ENCODE data around the gene BNIP3. TPM values are rescaled to one million over a fixed set of nuclear protein-coding genes. Genes with fewer than 3 reads are reported as not detected.
"Not testable (repeated sequence)": the region's sequence is repeated elsewhere in the genome, so short reads cannot be mapped to it uniquely, and the experiment has no call there.

Gene BNIP3
- total and polyA plus RNA-seq, 2 experiments from 2014 or later, result 82.4 to 112 TPM

DNA sequence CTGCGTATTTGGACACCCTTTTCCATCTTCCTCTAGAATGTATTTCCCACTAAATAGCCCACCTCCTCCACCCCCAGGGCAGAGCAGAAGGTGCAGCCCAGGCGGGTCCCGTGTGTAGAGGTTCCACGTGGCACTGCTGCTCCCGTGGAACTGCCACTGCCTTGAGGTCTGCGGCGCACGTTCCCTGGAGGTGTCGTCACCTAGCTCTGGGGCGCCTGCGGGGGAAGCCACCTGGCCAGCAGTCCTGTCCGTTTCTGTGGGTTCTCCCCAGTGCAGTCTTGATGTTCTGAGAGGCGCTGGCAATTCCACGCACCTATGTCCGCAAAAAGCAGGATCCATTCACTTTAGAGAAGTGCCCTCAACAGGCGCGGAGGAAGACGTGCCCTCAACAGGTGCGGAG is 21.9 kb downstream of the BNIP3 start:
- Histone ChIP-seq H3K4me2 (no peak overlapping the region), H2AFZ (no peak overlapping the region), H3K36me3 (replicated peaks; ENCODE audit: insufficient read depth, low read depth) (no peaks in the 10 kb centered on the region), H3K9me3 (ENCODE audit: low read depth) (no peaks in the 10 kb centered on the region), H3K79me2 (no peaks in the 10 kb centered on the region), H4K20me1 (ENCODE audit: insufficient read depth, poor library complexity, severe bottlenecking) (peaks cover 2% of the 10 kb centered on the region), H3K27ac (no peak overlapping the region), H3K9me2 (replicated peaks; ENCODE audit: insufficient read depth) (no peaks in the 10 kb centered on the region), H3K4me3 (no peak overlapping the region), H3K27me3 (no peaks in the 10 kb centered on the region), H3K4me1 (ENCODE audit: insufficient read depth) (no peaks in the 10 kb centered on the region)
- no peak for TF ChIP-seq EZH2 (IDR thresholded peaks at IDR 0.05; ENCODE audit: borderline replicate concordance)
- TF ChIP-seq EZH2phosphoT487 (IDR thresholded peaks at IDR 0.05; ENCODE audit: low read depth, severe bottlenecking, unreplicated experiment), result no peak
- TF ChIP-seq, protein P1, sequence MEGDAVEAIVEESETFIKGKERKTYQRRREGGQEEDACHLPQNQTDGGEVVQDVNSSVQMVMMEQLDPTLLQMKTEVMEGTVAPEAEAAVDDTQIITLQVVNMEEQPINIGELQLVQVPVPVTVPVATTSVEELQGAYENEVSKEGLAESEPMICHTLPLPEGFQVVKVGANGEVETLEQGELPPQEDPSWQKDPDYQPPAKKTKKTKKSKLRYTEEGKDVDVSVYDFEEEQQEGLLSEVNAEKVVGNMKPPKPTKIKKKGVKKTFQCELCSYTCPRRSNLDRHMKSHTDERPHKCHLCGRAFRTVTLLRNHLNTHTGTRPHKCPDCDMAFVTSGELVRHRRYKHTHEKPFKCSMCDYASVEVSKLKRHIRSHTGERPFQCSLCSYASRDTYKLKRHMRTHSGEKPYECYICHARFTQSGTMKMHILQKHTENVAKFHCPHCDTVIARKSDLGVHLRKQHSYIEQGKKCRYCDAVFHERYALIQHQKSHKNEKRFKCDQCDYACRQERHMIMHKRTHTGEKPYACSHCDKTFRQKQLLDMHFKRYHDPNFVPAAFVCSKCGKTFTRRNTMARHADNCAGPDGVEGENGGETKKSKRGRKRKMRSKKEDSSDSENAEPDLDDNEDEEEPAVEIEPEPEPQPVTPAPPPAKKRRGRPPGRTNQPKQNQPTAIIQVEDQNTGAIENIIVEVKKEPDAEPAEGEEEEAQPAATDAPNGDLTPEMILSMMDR (IDR thresholded peaks at IDR 0.05; ENCODE audit: poor library complexity), result no peak
- DNase-seq (ENCODE audit: low spot score), result no peak
- WGBS (ENCODE audit: low lambda C conversion rate, missing lambda C conversion rate), result 87% methylated on average over 19 of the region's 19 CpGs

DNA sequence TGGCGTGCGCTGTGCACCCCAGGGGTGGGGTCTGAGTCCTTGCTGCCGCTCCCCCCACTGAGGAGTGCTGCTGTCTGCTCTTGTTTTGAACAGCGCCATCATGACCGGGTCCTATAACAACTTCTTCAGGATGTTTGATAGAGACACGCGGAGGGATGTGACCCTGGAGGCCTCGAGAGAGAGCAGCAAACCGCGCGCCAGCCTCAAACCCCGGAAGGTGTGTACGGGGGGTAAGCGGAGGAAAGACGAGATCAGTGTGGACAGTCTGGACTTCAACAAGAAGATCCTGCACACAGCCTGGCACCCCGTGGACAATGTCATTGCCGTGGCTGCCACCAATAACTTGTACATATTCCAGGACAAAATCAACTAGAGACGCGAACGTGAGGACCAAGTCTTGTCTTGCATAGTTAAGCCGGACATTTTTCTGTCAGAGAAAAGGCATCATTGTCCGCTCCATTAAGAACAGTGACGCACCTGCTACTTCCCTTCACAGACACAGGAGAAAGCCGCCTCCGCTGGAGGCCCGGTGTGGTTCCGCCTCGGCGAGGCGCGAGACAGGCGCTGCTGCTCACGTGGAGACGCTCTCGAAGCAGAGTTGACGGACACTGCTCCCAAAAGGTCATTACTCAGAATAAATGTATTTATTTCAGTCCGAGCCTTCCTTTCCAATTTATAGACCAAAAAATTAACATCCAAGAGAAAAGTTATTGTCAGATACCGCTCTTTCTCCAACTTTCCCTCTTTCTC is 26.0 kb downstream of the BNIP3 start:
- no peak overlapping the region for H3K4me2 ChIP-seq
- no peaks in the 10 kb centered on the region for H3K36me3 ChIP-seq (replicated peaks; ENCODE audit: insufficient read depth, low read depth)
- H3K79me2 ChIP-seq, result no peaks in the 10 kb centered on the region
- WGBS (ENCODE audit: low lambda C conversion rate, missing lambda C conversion rate), result 99% methylated on average over 37 of the region's 38 CpGs
- H3K27ac ChIP-seq, result no peak overlapping the region
- H3K4me1 ChIP-seq (ENCODE audit: insufficient read depth), result no peaks in the 10 kb centered on the region
- H3K9me2 ChIP-seq (replicated peaks; ENCODE audit: insufficient read depth), result no peaks in the 10 kb centered on the region
- H2AFZ ChIP-seq, result no peak overlapping the region
- no peak for DNase-seq (ENCODE audit: low spot score)
- H3K9me3 ChIP-seq (ENCODE audit: low read depth), result no peaks in the 10 kb centered on the region
- TF ChIP-seq EZH2phosphoT487 (IDR thresholded peaks at IDR 0.05; ENCODE audit: low read depth, severe bottlenecking, unreplicated experiment), result no peak
- TF ChIP-seq, protein P1 (IDR thresholded peaks at IDR 0.05; ENCODE audit: poor library complexity), result no peak
- TF ChIP-seq EZH2 (IDR thresholded peaks at IDR 0.05; ENCODE audit: borderline replicate concordance), result no peak
- no peak overlapping the region for H3K4me3 ChIP-seq
- no peaks in the 10 kb centered on the region for H4K20me1 ChIP-seq (ENCODE audit: insufficient read depth, poor library complexity, severe bottlenecking)
- no peaks in the 10 kb centered on the region for H3K27me3 ChIP-seq

DNA sequence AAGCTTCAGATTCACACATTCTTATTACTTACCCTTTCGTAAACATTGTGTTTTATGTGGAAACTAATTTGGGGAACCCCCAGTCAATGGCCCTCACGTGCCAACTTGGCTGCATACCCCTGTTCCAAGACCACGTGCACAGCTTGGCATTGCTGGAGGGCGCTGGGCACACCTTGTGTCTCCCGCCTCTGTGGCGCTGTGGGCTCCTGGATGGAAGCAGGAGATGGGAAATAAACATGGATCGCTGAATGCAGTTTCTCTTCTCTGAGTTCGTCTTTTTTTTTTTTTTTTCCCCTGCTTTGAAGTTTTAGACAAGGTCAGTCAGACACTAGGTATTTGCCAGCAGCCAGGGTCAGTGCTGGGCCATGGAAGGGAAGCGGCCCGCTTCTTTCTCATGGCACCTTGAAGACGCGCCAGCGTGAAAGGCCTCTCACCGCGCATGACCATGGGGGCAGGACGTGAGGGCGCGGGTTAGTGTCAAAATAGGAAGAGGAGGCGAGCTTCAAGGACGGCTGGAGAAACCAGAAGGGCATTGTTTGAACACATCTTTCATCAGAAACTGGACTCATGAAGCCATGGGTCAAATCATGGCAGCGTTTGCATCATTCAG is 27.3 kb downstream of the BNIP3 start:
- DNase-seq (ENCODE audit: low spot score), result no peak
- 96% methylated on average over 21 of the region's 21 CpGs for WGBS (ENCODE audit: low lambda C conversion rate, missing lambda C conversion rate)
- Histone ChIP-seq H3K4me2 (no peak overlapping the region), H3K4me3 (no peak overlapping the region), H3K9me2 (replicated peaks; ENCODE audit: insufficient read depth) (no peaks in the 10 kb centered on the region), H3K79me2 (peaks cover 4% of the 10 kb centered on the region), H2AFZ (no peak overlapping the region), H3K27me3 (no peaks in the 10 kb centered on the region), H3K27ac (no peak overlapping the region), H3K4me1 (ENCODE audit: insufficient read depth) (no peaks in the 10 kb centered on the region), H4K20me1 (ENCODE audit: insufficient read depth, poor library complexity, severe bottlenecking) (no peaks in the 10 kb centered on the region), H3K36me3 (replicated peaks; ENCODE audit: insufficient read depth, low read depth) (no peaks in the 10 kb centered on the region), H3K9me3 (ENCODE audit: low read depth) (no peaks in the 10 kb centered on the region)
- TF ChIP-seq, protein P1 (IDR thresholded peaks at IDR 0.05; ENCODE audit: poor library complexity), result no peak
- TF ChIP-seq EZH2 (IDR thresholded peaks at IDR 0.05; ENCODE audit: borderline replicate concordance), result no peak
- no peak for TF ChIP-seq EZH2phosphoT487 (IDR thresholded peaks at IDR 0.05; ENCODE audit: low read depth, severe bottlenecking, unreplicated experiment)

DNA sequence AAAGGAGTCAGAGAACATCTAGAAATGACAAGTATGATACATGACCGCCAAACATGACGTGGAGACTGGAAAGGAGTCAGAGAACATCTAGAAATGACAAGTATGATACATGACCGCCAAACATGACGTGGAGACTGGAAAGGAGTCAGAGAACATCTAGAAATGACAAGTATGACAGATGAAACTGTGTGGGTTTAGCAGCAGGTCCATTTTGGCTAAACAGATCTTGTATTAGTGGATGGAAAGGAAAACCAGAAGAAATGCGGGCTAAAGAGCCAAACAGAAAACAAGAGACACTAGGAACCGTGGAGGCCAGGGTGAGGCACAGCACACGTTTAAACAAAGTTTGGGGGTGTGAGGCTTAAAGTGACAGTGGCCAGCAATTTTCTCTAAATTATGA is 31.8 kb downstream of the BNIP3 start:
- H2AFZ ChIP-seq; H3K79me2 ChIP-seq; H3K36me3 ChIP-seq (replicated peaks; ENCODE audit: insufficient read depth, low read depth); H3K4me1 ChIP-seq (ENCODE audit: insufficient read depth); H3K9me3 ChIP-seq (ENCODE audit: low read depth); H3K27me3 ChIP-seq; H3K27ac ChIP-seq; H4K20me1 ChIP-seq (ENCODE audit: insufficient read depth, poor library complexity, severe bottlenecking); H3K4me2 ChIP-seq; H3K4me3 ChIP-seq; H3K9me2 ChIP-seq (replicated peaks; ENCODE audit: insufficient read depth); DNase-seq (ENCODE audit: low spot score): not testable (repeated sequence)
- WGBS (ENCODE audit: low lambda C conversion rate, missing lambda C conversion rate), result 97% methylated on average over 5 of the region's 7 CpGs

Measured in hepatocyte (in vitro differentiated cells).